HG03378 (cell line): ENCODE measurements around the gene GGTA1.
"Not testable (repeated sequence)": the region's sequence is repeated elsewhere in the genome, so short reads cannot be mapped to it uniquely, and the experiment has no call there.

Source experiments
- ATAC-seq: cut with Tn5 transposase; IDR thresholded peaks from one replicate; pipeline ENCODE4 v1.9.1; 2021; ENCODE audit warnings: mild to moderate bottlenecking, moderate library complexity; ENCODE audit not compliant: unreplicated experiment

The GGTA1 gene

DNA sequence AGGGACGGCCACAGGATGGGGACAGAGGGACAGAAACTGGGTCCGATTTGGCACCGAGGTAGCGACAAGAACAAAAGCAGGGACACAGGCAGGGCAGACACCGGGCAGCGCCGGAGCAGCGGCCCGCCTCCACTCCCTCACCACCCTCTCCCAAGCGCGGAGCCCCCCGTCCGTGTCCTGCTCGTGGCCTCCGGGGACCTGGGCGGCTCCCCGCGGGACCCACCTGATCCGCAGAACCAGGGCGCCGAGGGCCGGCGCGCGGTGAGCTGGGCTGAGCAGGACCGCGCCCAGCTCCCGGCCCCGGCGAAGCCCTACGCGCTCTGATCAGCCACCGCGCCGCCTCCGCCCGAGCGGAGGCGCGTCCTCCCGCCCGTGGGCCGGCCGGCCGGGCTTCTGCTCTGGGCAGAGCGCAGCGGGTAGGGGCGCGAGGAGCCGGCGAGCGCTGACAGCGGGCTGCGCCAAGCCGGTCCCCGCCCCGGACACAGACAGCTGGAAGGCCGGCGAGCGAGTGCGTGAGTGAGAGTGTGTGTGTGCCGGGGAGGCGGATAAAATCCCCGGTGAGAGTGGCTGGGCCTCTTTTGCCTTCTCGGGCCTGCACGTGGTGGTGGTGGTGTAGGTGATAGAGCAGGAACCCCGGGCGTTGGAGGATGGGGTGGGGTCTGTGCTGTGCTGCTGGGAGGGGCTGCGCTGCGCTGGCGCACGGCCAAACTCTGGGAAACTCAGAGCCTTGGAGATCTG lies at the start of gene GGTA1:
TSS of gene GGTA1 (minus strand) at position 418 of the 738 bp plus-strand sequence. CDS start 31,922 bp downstream, outside the sequence.
- ATAC-seq, result no peak

DNA sequence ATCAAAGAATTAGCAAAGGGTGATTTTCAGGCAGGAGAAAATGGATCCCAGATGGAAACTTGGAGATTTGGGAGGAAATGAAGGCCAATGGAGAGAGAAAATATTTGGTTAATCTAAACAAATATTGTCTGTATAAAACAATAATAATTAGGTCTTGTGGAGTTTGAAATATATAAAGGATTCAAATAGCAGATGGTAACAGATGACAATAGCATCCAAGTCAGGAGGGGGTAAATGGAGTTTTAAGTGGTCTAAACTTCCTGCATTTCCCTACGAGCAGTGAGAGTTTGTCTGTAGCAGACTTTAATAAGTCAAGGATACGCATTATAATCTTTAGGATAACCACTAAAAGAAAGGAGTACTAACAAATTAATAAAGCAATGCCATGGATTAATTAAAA lies 49.0 kb upstream of the GGTA1 start:
- no peak for ATAC-seq

DNA sequence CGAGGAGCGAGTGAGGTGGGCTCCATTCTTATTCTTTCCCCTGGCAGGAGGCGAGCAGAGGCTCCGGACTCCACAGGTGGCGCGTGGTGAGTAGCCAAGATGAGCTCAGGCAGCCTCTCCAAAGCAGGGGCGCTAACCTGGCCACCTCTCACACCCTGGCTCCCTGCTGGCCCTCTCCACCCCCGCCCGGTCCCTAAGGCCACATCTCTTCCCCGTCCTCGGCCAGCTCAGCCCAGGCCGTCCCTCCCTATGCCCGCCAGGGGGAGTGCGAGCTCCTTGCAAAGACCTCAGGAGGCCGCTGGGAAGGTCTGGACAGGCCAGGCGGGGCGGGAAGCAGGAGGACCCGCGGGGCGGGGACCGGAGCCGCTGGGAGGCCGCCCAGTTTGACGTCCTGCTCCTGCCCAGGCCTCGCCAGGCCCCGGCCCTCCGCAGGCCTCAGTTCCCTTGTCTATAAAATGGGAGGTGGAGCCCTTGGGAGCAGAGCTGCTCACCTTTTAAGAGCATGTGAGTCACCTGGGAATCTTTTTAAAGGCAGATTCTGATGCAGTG lies 46.3 kb upstream of the GGTA1 start:
- ATAC-seq, result no peak

DNA sequence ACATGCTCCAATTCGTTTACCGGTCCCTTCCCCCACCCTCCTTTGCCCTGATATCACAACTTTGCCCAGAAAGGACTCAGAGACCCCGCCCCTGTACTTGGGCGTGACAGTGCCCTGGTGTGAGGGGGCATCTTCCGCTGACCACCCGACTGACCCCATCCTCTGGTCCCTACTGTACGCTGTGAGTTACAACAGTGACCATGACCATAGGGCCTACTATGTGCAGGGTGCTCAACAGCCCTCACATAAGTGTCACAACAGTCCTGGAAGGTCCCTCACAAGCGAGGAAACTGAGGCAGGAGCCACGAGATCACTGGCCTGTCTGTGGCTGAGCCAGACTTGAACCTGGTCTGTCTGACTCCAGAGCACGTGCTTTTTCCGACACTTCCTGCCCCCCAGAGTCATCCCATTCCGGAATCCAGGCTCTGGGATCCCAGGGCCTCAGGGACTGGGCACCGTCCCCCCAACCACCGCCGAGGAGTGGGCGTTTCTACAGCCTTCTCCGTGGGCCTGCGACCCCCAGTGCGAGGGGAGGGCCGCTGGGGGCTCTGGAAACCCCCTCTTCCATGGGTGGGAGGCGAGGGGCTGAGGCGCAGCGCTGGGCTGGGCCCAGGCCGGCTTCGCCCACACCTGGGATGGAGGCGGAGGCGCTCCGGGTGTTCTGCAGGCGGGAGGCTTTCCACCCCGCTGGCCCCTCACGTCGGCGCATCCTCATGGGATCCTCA lies 45.7 kb upstream of the GGTA1 start:
- no peak for ATAC-seq

DNA sequence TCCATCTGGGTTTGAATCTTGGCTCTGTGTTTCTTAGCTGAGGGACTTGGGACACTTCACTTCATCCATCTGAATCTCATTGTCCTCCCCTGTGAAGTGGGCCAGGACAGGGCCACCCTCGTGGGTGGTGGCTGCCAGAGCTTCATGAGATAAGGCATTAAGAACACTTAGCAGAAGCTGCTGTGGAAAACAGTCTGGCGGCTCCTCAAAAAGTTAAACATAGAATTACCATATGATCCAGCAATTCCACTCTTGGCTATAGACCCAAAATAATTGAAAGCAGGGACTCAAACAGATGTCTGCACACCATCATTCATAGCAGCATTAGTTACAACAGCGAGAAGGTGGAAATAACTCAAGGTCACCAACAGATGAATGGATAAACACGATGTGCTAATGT lies 42.4 kb upstream of the GGTA1 start:
- ATAC-seq, result no peak

DNA sequence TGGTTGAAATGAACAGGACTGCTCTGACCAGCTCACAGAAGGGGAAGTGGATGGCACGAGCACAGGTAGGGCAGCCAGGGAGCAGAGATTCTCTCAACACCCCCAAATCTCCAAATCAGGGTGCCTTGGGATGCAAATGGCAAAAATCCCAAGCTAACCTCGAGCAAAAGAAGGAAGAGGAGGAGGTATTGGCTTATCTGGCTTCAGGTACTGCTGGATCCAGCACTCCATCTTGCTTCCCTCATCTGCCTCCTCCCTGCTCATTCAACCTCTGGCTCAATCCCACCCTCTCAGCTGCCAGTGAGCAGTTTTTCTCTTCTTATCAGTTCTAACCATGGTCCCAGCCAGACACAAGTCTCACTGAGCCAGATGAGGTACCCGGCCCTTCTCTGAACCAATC lies 41.6 kb upstream of the GGTA1 start:
- no peak for ATAC-seq

DNA sequence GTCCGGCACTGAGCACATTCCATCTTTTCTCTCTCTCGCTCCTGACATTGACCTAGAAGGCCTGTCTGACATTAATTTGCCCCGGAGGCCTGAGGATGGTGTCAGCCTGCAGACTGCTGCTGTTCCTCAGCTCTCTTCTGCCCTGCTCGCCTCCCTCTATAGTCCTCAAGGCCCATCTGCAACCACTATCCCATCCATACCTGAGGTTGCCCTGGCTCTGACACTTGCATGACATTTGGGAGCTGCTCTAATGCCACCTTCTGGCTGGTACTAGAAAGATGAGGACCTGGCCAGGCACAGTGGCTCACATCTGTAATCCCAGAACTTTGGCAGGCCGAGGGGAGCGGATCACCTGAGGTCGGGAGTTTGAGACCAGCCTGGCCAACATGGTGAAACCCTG lies 38.6 kb upstream of the GGTA1 start:
- ATAC-seq, result no peak

DNA sequence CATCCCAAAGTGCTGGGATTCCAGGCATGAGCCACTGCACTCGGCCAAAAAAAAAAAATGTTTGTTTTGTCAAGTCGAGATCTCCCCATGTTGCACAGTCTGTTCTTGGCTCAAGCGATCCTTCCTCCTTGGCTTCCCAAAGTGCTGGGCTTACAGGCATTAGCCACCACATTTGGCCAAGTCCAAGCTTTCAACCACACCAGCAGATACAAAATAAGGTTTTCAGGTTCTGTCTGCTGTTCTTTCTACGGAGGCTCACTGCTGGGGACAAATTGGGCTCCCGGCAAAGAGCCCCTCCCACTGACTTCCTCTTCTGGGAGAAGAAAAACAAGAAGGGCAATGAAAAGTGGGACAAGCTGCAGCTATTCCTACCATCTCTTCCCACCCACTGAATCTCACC lies 37.6 kb upstream of the GGTA1 start:
- no peak for ATAC-seq

DNA sequence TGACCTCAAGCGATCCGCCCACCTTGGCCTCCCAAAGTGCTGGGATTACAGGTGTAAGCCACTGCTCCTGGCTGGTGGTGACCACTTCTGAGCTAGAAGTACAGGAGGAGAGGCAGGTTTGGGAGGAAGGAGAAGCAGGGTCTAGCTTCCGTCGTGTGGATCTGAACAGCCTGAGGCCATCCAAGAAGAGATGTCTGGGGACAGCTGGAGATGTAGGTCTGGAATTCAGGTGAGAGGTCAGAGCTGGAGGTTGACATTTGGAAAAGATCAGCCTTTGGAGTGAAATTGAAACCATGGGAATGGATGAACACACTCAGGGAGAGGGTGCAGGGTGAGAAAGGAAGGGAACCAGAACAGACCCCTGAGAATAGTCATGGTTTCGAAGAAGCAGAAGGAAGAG lies 33.2 kb upstream of the GGTA1 start:
- ATAC-seq, result no peak

DNA sequence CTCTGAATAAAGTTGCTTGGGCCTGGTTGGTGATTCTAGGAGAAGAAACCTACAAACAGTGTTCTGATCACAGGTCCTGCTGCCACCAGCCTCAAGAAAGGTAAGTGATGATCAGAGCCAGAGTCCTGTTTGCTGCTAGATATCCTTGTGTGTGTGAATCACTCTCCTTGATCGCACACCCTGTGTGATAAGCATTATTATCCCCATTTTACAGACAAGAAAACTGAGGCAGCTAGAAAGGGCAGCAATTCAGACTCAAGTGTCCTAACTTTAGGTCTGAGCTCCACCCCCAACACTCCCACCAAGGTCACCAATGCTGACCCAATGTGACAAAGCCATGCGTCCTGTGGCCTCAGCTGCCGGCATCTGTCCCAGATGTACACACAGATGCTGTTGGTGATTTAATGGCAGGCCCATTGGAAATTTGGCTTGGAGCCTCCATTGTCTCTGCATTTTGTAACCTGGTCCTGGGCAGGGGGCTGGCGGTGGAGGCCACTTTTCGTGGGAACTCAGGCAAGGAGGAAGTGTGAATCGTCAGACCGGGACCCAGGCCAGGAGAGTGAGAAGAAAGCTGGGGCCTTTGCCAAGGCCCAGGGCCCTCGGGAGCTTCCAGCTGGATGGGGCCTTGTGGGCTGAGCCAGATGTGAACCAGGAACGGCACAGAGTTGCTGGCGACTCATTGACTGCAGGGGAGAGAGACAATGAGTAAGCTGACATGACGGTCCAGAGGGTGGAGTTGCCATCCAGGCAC lies 29.8 kb upstream of the GGTA1 start:
- no peak for ATAC-seq

DNA sequence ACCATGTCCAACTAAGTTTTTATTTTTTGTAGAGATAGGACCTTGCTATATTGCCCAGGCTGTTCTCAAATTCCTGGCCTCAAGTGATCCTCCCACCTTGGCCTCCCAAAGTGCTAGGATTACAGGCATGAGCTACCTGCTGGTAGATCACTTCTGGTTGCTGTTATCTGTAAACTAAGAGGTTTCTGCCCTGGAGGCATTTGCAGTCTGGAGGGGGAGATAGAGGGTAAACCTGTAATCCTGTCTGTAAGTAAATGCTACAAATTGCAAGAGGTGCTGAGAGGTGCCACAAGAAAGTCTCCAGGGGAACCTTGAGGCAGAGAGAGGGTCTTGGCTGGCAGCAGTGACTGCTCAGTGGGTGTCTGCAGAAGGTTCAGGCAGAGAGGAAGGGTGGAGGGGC lies 29.0 kb upstream of the GGTA1 start:
- no peak for ATAC-seq

DNA sequence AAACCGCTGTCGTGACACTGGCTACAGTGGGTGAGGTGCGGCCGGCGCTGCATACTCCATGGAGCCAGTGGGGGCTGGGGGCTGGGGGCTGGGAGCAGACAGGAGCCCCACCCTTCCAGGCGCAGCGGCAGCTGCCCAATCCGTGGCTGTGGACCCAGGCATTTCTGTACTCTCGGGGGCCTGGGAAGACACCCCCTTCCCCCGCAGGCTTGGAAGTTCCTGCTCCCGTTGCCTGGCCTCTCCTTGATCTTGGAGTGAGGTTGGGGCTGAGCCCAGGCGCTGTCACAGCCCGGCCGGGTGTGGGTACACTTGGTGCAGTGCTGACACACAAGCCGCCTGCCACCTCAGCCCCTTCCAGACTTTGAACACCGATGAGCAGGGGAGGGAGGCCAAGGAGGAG lies 27.7 kb upstream of the GGTA1 start:
- ATAC-seq, result no peak

DNA sequence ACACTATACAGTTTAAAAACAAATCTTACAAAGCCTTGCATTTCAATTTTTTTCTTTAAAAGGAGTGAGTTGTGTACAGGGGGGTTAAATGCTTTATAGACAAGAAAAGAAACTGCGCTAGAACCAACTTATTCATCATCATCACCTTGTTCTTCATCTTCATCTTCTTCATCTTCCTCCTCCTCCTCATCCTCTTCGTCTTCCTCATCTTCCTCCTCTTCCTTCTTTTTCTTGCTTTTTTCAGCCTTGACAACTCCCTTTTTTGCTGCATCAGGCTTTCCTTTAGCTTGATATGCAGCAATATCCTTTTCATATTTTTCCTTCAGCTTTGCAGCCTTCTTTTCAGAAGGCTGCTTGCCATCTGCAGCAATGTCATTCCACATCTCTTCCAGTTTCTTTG lies 20.0 kb upstream of the GGTA1 start:
- not testable (repeated sequence) for ATAC-seq

DNA sequence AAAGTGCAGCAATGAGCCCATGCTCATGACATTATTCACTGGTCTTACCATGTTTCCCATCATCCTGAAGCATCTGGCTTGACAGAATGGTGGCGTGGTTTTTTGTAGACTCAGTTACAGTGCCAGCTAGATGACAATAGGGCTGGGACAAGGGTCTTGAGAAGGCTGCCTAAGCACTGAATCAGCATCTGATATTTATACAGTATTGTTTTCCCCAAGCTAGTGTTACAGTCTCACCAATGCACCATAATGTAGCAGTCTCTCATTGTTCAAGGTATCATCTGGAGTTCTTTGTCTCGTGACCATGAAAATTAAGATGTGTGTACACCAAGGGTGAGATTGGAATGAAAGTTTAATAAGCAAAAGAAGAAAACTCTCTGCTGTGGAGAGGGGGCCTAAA lies 19.0 kb upstream of the GGTA1 start:
- ATAC-seq, result no peak

DNA sequence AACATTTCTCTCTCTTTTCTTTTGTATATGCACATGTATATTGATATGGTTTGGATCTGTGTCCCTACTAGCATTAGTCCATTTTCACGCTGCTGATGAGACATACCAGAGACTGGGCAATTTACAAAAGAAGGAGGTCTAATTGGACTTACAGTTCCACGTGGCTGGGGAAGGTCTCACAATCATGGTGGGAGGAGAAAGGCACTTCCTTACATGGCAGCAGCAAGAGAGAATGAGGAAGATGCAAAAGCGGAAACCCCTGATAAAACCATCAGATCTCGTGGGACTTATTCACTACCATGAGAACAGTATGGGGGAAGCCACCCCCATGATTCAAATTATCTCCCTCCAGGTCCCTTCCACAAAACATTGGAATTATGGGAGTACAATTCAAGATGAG lies 13.5 kb upstream of the GGTA1 start:
- ATAC-seq, result not testable (repeated sequence)

DNA sequence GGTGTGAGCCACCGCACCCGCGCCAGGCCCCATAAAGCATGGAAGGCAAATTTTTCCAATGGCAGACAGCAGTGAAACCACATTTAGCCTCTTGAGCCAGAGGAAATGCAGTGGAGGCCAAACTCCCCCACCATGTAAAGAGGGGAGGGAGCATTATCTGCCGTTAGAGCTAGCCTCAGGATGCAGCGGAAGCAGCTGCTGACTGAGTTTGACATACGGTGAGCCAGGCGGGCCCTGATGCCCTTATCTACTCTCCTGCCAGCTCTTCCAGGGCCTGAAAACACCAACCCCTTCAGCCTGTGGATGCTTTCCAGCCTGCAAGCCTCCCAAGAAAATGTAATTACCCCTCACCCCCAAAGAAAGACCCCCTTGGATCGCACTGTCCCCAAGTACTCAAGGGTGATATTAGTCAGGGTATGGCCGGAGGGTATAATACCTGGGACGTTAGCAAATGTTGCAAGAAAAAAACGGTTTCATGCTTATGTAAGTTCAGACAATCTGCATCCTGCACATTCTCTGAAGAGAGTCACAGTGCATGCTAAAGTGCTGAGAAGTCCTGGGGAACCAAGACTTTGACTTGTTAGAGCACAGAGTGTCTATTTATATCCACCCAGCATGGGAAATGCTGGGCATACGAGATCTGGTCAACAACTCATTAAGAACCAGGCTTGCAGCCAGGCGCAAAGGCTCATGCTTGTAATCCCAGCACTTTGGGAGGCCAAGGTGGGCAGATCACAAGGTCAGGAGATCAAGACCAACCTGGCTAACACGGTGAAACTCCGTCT lies 11.3 kb upstream of the GGTA1 start:
- ATAC-seq, result no peak

DNA sequence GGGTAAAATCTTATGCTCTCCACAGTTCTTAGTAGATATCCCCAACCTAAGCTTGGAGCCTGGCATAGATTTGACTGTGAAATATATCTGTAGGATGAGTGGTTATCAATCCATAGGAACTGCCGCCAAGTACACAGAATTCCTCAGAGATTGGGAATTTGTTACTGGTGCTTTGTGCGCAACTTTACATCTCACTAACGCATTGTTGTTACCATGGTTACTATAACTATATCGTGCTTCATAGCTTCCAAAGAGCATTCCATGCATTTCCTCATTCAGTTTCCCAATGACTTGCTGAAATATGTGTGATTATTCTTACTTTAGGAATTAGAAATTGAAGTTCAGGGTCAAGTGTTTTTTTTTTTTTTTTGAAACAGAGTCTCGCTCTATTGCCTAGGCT lies 9.5 kb upstream of the GGTA1 start:
- no peak for ATAC-seq

DNA sequence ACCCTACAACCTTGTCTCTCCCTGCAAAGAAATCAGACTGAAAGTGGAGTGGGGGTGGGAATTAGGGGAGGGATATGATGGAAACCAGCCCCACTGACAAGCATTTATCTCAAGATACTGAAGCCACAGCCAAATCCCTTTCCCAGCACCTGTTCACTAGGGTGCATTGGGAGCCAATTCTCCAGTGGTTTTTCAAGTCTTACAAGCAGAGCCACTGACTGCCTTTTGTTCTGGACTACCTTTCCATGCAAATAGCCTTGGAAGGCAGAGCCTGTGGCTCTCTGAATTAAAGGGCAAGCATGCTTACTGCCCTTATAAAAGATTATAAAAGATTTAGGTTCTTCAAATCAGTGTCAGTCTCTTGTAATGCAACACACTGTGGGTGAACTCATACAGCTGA lies 8.8 kb upstream of the GGTA1 start:
- no peak for ATAC-seq

DNA sequence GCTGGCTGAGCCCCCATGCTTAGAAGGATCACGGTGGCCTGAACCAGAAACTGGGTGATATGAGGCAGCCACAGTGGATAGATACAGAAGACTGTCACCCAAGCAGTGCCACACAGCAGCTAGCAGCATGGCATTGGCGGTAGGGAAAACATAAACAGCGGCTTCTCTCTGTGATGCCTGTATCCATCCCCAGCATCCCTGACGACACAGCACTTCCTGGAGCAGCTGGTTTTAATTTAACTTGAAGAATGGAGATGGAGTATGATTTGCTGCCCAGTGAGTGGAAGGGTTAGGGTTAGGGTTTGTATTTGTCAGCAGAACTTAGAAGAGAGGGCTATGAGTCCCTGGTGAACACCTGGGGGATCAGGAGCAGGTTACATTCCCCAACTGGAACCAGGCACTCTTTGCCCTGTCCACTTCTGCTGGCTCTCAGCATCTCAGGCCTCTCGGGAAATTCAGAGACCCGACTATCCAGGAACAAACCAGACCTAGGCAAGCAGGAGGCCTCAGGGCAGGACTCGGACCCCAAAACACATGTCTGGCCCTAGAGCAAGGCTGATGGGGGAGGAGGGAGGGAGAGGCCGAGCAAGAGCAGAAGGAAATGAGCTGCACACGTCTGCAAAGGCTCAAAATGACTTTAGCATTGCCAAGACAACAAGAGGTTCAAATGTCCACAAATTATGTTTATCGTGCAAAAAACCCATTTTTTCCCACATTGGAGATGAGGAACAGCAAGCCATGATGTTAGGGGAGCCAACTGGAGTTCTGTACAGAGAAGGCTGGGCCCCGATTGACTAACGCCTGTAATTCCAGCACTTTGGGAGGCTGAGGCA lies 6.5 kb upstream of the GGTA1 start:
- no peak for ATAC-seq

DNA sequence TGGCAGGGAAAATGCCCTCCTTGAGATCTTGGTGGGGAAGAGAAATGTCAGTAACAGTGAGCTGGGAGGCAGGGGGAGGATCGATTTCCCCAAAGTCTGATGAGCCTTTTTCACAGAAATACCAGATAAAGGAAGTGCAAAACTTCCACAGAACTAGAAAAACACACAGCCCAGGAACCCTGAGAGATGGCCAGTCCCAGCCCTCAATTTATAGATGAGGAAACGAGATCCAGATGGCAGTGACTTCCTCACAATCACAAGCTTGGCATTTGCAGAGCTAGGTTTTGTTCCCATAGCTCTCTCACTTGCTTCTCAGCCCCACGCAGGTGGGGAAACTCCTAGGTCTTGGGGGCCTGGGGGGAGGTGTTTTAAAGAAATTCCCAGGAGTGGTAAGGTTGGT lies 3.8 kb upstream of the GGTA1 start:
- ATAC-seq, result no peak
